Neural crest cell (in vitro differentiated cells): ENCODE results near the gene FAM98B. TPM values are rescaled to one million over a fixed set of nuclear protein-coding genes. Genes with fewer than 3 reads are reported as not detected.

Experiments used
- DNase-seq: peaks from one replicate; pipeline ENCODE4 v3.0.0; 2021; ENCODE audit warnings: low read depth, mixed read lengths, low spot score
- H3K27ac Mint-ChIP-seq: one replicate; pipeline ENCODE4 v1.8.0; 2021; ENCODE audit warnings: mild to moderate bottlenecking, mixed read lengths; ENCODE audit not compliant: unreplicated experiment
- H3K27me3 Mint-ChIP-seq: 2 replicates; pipeline ENCODE4 v1.8.0; 2021; ENCODE audit warnings: low read depth, mild to moderate bottlenecking, mixed read lengths
- H3K36me3 Mint-ChIP-seq: 2 replicates; pipeline ENCODE4 v1.8.0; 2021; ENCODE audit warnings: low read depth, mild to moderate bottlenecking, mixed read lengths
- H3K4me1 Mint-ChIP-seq: 2 replicates; pipeline ENCODE4 v1.8.0; 2021; ENCODE audit warnings: mixed read lengths
- H3K4me3 Mint-ChIP-seq: one replicate; pipeline ENCODE4 v1.8.0; 2021; ENCODE audit warnings: mild to moderate bottlenecking, mixed read lengths
- H3K9me3 Mint-ChIP-seq: 2 replicates; pipeline ENCODE4 v1.8.0; 2021; ENCODE audit warnings: mixed read lengths
- CTCF ChIP-seq: fragments of 200-600 bp; sonication (generic); conservative IDR thresholded peaks from 2 replicates; pipeline ENCODE4 v1.5.0; 2021; ENCODE audit warnings: antibody characterized with exemption, mild to moderate bottlenecking
- total RNA-seq: library from RNA; stranded (reverse); gene quantifications from 2 replicates; pipeline ENCODE4 v1.2.1, GENCODE V29; 2021

FAM98B gene
- total RNA-seq, 1 donor from 2014 or later, result 38.0 TPM

DNA sequence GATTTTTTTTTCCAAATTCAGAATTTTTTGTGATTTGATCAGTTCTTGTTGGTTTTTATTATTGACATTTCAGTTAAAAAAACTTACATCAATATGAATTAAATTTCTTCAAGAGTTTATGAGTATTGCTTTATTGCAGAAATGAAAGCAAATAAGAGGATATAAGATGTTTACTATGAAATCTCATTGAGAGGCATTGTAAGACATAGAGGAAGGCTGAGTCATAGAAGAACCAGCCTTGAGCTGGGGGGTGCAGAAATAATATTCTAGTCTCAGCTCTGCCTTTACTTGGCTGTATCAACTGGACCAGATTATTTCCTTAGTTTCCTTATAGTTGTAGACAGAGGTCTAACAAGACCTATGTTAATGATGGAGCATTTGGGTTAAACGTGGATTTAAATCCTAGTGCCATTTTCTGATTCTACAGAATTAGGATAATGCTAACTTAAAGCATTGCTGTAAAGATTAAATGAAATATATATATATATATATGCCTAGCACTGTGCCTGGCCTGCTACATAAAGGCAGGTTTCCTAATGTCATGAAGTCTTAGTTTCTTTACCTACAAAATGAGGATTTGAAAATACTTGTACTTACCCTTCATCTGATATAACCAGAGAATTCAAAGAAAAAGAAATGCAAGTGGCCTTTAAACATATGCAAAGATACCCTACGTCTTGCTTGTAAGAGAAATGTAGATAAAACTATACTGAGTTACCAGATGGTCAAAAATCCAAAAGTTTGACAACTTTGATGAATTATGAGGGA is 7.3 kb downstream of the FAM98B start:
- Mint-ChIP-seq H3K9me3 (no peaks in the 10 kb centered on the region), H3K36me3 (peaks cover 2% of the 10 kb centered on the region), H3K4me1 (peaks cover 5% of the 10 kb centered on the region), H3K27ac (no peak overlapping the region), H3K4me3 (no peak overlapping the region), H3K27me3 (no peaks in the 10 kb centered on the region)
- no peak for DNase-seq
- no peak for TF ChIP-seq CTCF

GRCh38 chr15:38463893-38464292 is 10.0 kb downstream of the FAM98B start:
- Mint-ChIP-seq H3K9me3 (no peaks in the 10 kb centered on the region), H3K4me1 (no peaks in the 10 kb centered on the region), H3K4me3 (no peak overlapping the region), H3K27me3 (no peaks in the 10 kb centered on the region), H3K36me3 (peaks cover 5% of the 10 kb centered on the region), H3K27ac (no peak overlapping the region)
- TF ChIP-seq CTCF, result no peak
- no peak for DNase-seq

DNA sequence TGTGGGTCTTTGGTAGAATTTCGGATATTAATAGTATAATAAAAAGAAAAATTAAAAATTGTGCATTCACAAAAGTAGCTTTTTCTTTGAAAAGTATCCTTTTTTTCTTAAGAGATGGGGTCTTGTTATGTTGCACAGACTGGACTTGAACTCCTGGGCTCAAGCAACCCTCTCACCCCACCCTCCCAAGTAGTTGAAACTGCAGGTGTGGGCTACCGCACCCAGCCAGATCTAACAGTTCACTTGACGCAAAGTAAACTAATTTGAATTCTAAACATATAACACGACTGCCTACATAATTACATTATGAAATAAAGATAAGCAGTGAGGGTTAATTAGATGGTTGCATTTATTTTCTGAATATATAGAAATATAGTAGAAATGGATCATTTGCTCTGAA is 10.7 kb downstream of the FAM98B start:
- TF ChIP-seq CTCF, result no peak
- Mint-ChIP-seq H3K27ac (no peak overlapping the region), H3K9me3 (no peaks in the 10 kb centered on the region), H3K4me3 (no peak overlapping the region), H3K27me3 (no peaks in the 10 kb centered on the region), H3K4me1 (no peaks in the 10 kb centered on the region), H3K36me3 (peaks cover 3% of the 10 kb centered on the region)
- no peak for DNase-seq

- no peaks in the 10 kb centered on the region for H3K4me1 Mint-ChIP-seq
- H3K36me3 Mint-ChIP-seq, result peaks cover 3% of the 10 kb centered on the region
- DNase-seq, result no peak
- TF ChIP-seq CTCF, result no peak
- no peaks in the 10 kb centered on the region for H3K9me3 Mint-ChIP-seq
- no peaks in the 10 kb centered on the region for H3K27me3 Mint-ChIP-seq
- H3K4me3 Mint-ChIP-seq, result no peak overlapping the region
- no peak overlapping the region for H3K27ac Mint-ChIP-seq
Measured at GRCh38 chr15:38470816-38471215, 16.9 kb downstream of the FAM98B start.

GRCh38 chr15:38471974-38472373 is 18.0 kb downstream of the FAM98B start:
- Mint-ChIP-seq H3K4me1 (no peaks in the 10 kb centered on the region), H3K9me3 (no peaks in the 10 kb centered on the region), H3K36me3 (peaks cover 3% of the 10 kb centered on the region), H3K4me3 (no peak overlapping the region), H3K27me3 (no peaks in the 10 kb centered on the region), H3K27ac (no peak overlapping the region)
- TF ChIP-seq CTCF, result no peak
- no peak for DNase-seq
